Liver (tissue), 3 donors: Measurements from ENCODE around the gene TMEM107.

Experiments used
- EGR1 ChIP-seq, 2 donors: IDR thresholded peaks; 2 replicates each; pipeline ENCODE4 v1.6.1; 2016 to 2018; ENCODE audit warnings: antibody characterized with exemption in 2 of 2, low read depth in 2 of 2
- GABPA ChIP-seq, 2 donors: IDR thresholded peaks in 1 of 2; conservative IDR thresholded peaks in 1 of 2; 2 replicates each; pipeline ENCODE4 v1.6.1; 2016; ENCODE audit warnings: antibody characterized with exemption in 2 of 2, mild to moderate bottlenecking in 1 of 2, moderate library complexity in 1 of 2
- JUND ChIP-seq, 2 donors: IDR thresholded peaks; 2 replicates each; pipeline ENCODE4 v1.6.1; 2016; ENCODE audit warnings: antibody characterized with exemption in 2 of 2
- RAD21 ChIP-seq, 2 donors: IDR thresholded peaks; 2 replicates each; pipeline ENCODE4 v1.6.1; 2016; ENCODE audit warnings: antibody characterized with exemption in 2 of 2, mild to moderate bottlenecking in 2 of 2
- RXRA ChIP-seq, 2 donors: IDR thresholded peaks; 2 replicates each; pipeline ENCODE4 v1.6.1; 2017 to 2018; ENCODE audit warnings: antibody characterized with exemption in 2 of 2, mild to moderate bottlenecking in 1 of 2
- SP1 ChIP-seq: IDR thresholded peaks from 2 replicates; pipeline ENCODE4 v1.6.1; 2018; ENCODE audit warnings: antibody characterized with exemption, mild to moderate bottlenecking
- TAF1 ChIP-seq: conservative IDR thresholded peaks from 2 replicates; pipeline ENCODE4 v1.6.1; 2016; ENCODE audit warnings: antibody characterized with exemption, mild to moderate bottlenecking
- YY1 ChIP-seq: IDR thresholded peaks from 2 replicates; pipeline ENCODE4 v1.6.1; 2016; ENCODE audit warnings: antibody characterized with exemption, mild to moderate bottlenecking
- TF ChIP-seq, protein P1 (sequence below): fragments of 150-350 bp; IDR thresholded peaks from 2 replicates; pipeline ENCODE4 v1.5.1; 2017; ENCODE audit warnings: improper control_type of control experiment, low read depth, low read length; ENCODE audit not compliant: missing input control
- TF ChIP-seq, protein P2 (sequence below): IDR thresholded peaks from 2 replicates; pipeline ENCODE4 v1.6.1; 2016; ENCODE audit warnings: antibody characterized with exemption, mild to moderate bottlenecking
- TF ChIP-seq, protein P3 (sequence below): IDR thresholded peaks from 2 replicates; pipeline ENCODE4 v1.6.1; 2016; ENCODE audit warnings: antibody characterized with exemption
- TF ChIP-seq, protein P4 (sequence below): IDR thresholded peaks from 2 replicates; pipeline ENCODE4 v1.6.1; 2016; ENCODE audit warnings: antibody characterized with exemption
- TF ChIP-seq, protein P5 (sequence below): IDR thresholded peaks from 2 replicates; pipeline ENCODE4 v1.6.1; 2016; ENCODE audit warnings: antibody characterized with exemption
- donor health status: healthy.
- donor health status: healthy.

DNA sequence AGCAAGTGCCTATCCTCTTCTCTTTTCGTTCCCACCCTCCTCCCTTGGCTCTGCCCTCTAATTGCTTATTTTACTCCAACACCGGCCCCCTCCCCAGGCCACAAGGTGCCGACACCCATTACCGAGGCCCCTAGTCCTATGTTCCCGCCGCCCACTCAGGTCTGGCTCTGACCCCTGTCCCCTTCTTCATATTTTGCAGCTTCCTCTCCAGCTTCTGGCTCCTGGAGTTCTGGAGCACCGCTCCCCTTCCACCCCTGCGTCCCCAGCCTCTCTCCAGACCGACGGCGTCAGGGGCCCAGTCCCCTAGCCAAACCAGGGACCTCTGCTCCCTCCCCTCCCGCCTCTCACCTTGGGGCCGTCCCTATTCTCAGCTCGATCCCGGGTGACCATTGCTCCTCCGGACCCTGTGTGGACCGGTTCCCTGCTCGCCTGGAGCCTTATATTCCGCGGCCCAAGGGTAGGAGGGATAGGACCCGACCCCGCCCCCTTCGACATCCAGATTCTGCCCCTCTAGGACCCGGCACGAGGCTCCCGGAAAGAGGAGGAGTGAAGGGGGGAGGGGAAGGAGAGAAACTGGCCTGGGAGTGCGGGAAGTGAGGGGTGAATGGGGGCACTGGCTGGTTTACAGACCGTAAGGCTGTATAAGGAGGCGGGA is 52.4 kb downstream of the TMEM107 start, which contains the start of gene HES7:
- TF ChIP-seq, protein P1, sequence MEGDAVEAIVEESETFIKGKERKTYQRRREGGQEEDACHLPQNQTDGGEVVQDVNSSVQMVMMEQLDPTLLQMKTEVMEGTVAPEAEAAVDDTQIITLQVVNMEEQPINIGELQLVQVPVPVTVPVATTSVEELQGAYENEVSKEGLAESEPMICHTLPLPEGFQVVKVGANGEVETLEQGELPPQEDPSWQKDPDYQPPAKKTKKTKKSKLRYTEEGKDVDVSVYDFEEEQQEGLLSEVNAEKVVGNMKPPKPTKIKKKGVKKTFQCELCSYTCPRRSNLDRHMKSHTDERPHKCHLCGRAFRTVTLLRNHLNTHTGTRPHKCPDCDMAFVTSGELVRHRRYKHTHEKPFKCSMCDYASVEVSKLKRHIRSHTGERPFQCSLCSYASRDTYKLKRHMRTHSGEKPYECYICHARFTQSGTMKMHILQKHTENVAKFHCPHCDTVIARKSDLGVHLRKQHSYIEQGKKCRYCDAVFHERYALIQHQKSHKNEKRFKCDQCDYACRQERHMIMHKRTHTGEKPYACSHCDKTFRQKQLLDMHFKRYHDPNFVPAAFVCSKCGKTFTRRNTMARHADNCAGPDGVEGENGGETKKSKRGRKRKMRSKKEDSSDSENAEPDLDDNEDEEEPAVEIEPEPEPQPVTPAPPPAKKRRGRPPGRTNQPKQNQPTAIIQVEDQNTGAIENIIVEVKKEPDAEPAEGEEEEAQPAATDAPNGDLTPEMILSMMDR: no peak
- TF ChIP-seq RXRA (IDR thresholded peaks at IDR 0.05) (no peak), JUND (IDR thresholded peaks at IDR 0.05) (no peak), TAF1 (no peak), EGR1 (IDR thresholded peaks at IDR 0.05; ENCODE audit: low read depth in 2 of 2) (no peak), YY1 (no peak), SP1 (no peak), GABPA (IDR thresholded peaks at IDR 0.05 in 1 of 2, conservative IDR thresholded peaks at IDR 0.05 in 1 of 2) (no peak), RAD21 (IDR thresholded peaks at IDR 0.05) (no peak)
- TF ChIP-seq, protein P2, sequence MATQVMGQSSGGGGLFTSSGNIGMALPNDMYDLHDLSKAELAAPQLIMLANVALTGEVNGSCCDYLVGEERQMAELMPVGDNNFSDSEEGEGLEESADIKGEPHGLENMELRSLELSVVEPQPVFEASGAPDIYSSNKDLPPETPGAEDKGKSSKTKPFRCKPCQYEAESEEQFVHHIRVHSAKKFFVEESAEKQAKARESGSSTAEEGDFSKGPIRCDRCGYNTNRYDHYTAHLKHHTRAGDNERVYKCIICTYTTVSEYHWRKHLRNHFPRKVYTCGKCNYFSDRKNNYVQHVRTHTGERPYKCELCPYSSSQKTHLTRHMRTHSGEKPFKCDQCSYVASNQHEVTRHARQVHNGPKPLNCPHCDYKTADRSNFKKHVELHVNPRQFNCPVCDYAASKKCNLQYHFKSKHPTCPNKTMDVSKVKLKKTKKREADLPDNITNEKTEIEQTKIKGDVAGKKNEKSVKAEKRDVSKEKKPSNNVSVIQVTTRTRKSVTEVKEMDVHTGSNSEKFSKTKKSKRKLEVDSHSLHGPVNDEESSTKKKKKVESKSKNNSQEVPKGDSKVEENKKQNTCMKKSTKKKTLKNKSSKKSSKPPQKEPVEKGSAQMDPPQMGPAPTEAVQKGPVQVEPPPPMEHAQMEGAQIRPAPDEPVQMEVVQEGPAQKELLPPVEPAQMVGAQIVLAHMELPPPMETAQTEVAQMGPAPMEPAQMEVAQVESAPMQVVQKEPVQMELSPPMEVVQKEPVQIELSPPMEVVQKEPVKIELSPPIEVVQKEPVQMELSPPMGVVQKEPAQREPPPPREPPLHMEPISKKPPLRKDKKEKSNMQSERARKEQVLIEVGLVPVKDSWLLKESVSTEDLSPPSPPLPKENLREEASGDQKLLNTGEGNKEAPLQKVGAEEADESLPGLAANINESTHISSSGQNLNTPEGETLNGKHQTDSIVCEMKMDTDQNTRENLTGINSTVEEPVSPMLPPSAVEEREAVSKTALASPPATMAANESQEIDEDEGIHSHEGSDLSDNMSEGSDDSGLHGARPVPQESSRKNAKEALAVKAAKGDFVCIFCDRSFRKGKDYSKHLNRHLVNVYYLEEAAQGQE: no peak
- TF ChIP-seq, protein P3, sequence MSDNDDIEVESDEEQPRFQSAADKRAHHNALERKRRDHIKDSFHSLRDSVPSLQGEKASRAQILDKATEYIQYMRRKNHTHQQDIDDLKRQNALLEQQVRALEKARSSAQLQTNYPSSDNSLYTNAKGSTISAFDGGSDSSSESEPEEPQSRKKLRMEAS: no peak
- TF ChIP-seq, protein P4, sequence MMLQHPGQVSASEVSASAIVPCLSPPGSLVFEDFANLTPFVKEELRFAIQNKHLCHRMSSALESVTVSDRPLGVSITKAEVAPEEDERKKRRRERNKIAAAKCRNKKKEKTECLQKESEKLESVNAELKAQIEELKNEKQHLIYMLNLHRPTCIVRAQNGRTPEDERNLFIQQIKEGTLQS: no peak
- TF ChIP-seq, protein P5, sequence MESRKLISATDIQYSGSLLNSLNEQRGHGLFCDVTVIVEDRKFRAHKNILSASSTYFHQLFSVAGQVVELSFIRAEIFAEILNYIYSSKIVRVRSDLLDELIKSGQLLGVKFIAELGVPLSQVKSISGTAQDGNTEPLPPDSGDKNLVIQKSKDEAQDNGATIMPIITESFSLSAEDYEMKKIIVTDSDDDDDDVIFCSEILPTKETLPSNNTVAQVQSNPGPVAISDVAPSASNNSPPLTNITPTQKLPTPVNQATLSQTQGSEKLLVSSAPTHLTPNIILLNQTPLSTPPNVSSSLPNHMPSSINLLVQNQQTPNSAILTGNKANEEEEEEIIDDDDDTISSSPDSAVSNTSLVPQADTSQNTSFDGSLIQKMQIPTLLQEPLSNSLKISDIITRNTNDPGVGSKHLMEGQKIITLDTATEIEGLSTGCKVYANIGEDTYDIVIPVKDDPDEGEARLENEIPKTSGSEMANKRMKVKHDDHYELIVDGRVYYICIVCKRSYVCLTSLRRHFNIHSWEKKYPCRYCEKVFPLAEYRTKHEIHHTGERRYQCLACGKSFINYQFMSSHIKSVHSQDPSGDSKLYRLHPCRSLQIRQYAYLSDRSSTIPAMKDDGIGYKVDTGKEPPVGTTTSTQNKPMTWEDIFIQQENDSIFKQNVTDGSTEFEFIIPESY: no peak
